IMR-90 (cell line): ENCODE data around the gene MRPS16. TPM values are rescaled to one million over a fixed set of nuclear protein-coding genes. Genes with fewer than 3 reads are reported as not detected.

Experiments used
- ATAC-seq: fragments of 200-7000 bp; cut with Tn5 transposase; 2 replicates; pipeline ENCODE4 v1.9.1; 2020; ENCODE audit warnings: low read depth, mild to moderate bottlenecking, moderate library complexity
- BruUV-seq: library from RNA; stranded (reverse); fragments of 400-500 nt; replicated peaks from 2 replicates; lab custom pipeline; 2021; lab: Mats Ljungman, UMichigan
- CTCF ChIA-PET: fragments of 300-600 bp; formaldehyde crosslinking; extraction: SDS; loops from one replicate; lab custom pipeline; 2021; ENCODE audit warnings: antibody characterized with exemption; lab: Yijun Ruan, JAX
- POLR2A ChIA-PET: fragments of 300-600 bp; sonication (Branson Sonifier 250); formaldehyde crosslinking; loops from one replicate; lab custom pipeline; 2022; ENCODE audit warnings: antibody characterized with exemption; ENCODE audit not compliant: unreplicated experiment; lab: Charles Lee
- DNase-seq: peaks from one replicate; pipeline ENCODE4 v3.0.0; 2013
- H2AFZ ChIP-seq: replicated peaks from 2 replicates; pipeline ENCODE3; 2013; ENCODE audit warnings: low read length, mild to moderate bottlenecking; ENCODE audit not compliant: poor library complexity
- H2AK5ac ChIP-seq: 2 replicates; pipeline ENCODE4 v1.6.1; 2013; ENCODE audit warnings: low read depth, low read length, inconsistent platforms
- H2AK9ac ChIP-seq: replicated peaks from 2 replicates; pipeline ENCODE3; 2013; ENCODE audit warnings: mild to moderate bottlenecking, low read depth, low read length, moderate library complexity; ENCODE audit not compliant: poor library complexity
- H2BK120ac ChIP-seq: 2 replicates; pipeline ENCODE4 v1.6.1; 2013; ENCODE audit warnings: low read depth, low read length, inconsistent platforms
- H2BK15ac ChIP-seq: 3 replicates; pipeline ENCODE4 v1.6.1; 2013; ENCODE audit warnings: low read depth, low read length, inconsistent platforms
- H2BK20ac ChIP-seq: 2 replicates; pipeline ENCODE4 v1.6.1; 2013; ENCODE audit warnings: low read depth, mild to moderate bottlenecking, inconsistent platforms, low read length, moderate library complexity
- H2BK5ac ChIP-seq: 2 replicates; pipeline ENCODE4 v1.6.1; 2013; ENCODE audit warnings: mild to moderate bottlenecking, low read depth, low read length, inconsistent platforms; ENCODE audit not compliant: poor library complexity, severe bottlenecking
- H3K14ac ChIP-seq: replicated peaks from 2 replicates; pipeline ENCODE4 v1.6.1; 2013; ENCODE audit warnings: low read depth, low read length, inconsistent platforms
- H3K18ac ChIP-seq: 2 replicates; pipeline ENCODE4 v1.6.1; 2013; ENCODE audit warnings: low read depth, low read length, control low read depth
- H3K23ac ChIP-seq: 2 replicates; pipeline ENCODE4 v1.6.1; 2013; ENCODE audit warnings: low read depth, low read length, inconsistent platforms
- H3K27ac ChIP-seq: 2 replicates; pipeline ENCODE4 v1.5.1; 2013; ENCODE audit warnings: mild to moderate bottlenecking, control low read depth, low read length; ENCODE audit not compliant: insufficient read depth
- H3K27me3 ChIP-seq: 2 replicates; pipeline ENCODE4 v1.6.1; 2013; ENCODE audit warnings: low read length; ENCODE audit not compliant: control insufficient read depth, insufficient read depth
- H3K36me3 ChIP-seq: 2 replicates; pipeline ENCODE4 v1.6.1; 2013; ENCODE audit warnings: low read length, mixed read lengths; ENCODE audit not compliant: control insufficient read depth, insufficient read depth
- H3K4ac ChIP-seq: 2 replicates; pipeline ENCODE4 v1.6.1; 2013; ENCODE audit warnings: low read depth, low read length, inconsistent platforms
- H3K4me1 ChIP-seq: 2 replicates; pipeline ENCODE4 v1.6.1; 2013; ENCODE audit warnings: low read length, mixed read lengths; ENCODE audit not compliant: control insufficient read depth, insufficient read depth
- H3K4me2 ChIP-seq: 2 replicates; pipeline ENCODE4 v1.6.1; 2013; ENCODE audit warnings: low read depth, mild to moderate bottlenecking, control low read depth, low read length, moderate library complexity
- H3K4me3 ChIP-seq: 2 replicates; pipeline ENCODE4 v1.5.1; 2013; ENCODE audit warnings: low read depth, mild to moderate bottlenecking, control low read depth, low read length, moderate library complexity; ENCODE audit not compliant: insufficient read depth
- H3K56ac ChIP-seq: 2 replicates; pipeline ENCODE4 v1.6.1; 2013; ENCODE audit warnings: low read length, inconsistent platforms; ENCODE audit not compliant: insufficient read depth; ENCODE audit errors: extremely low read depth
- H3K79me1 ChIP-seq, 2 experiments: 2 replicates each; pipeline ENCODE4 v1.6.1; 2013; ENCODE audit warnings: low read length in 2 of 2, inconsistent platforms in 1 of 2, low read depth in 1 of 2
- H3K9ac ChIP-seq: 2 replicates; pipeline ENCODE4 v1.6.1; 2013; ENCODE audit warnings: low read depth, low read length, control low read depth
- H3K9me1 ChIP-seq: 2 replicates; pipeline ENCODE4 v1.6.1; 2013; ENCODE audit warnings: low read length, inconsistent platforms; ENCODE audit not compliant: insufficient read depth
- H3K9me3 ChIP-seq: 2 replicates; pipeline ENCODE4 v1.6.1; 2013; ENCODE audit warnings: low read length; ENCODE audit not compliant: control insufficient read depth, insufficient read depth
- H4K20me1 ChIP-seq: 2 replicates; pipeline ENCODE4 v1.6.1; 2013; ENCODE audit warnings: low read length, inconsistent platforms; ENCODE audit not compliant: insufficient read depth
- H4K5ac ChIP-seq: 2 replicates; pipeline ENCODE4 v1.6.1; 2013; ENCODE audit warnings: mild to moderate bottlenecking, low read depth, low read length, control low read depth
- H4K8ac ChIP-seq, 2 experiments: 2 replicates each; pipeline ENCODE4 v1.6.1; 2013; ENCODE audit warnings: low read depth in 2 of 2, low read length in 2 of 2, control low read depth in 1 of 2, inconsistent platforms in 1 of 2
- H4K91ac ChIP-seq: 2 replicates; pipeline ENCODE4 v1.6.1; 2013; ENCODE audit warnings: low read depth, low read length, inconsistent platforms; ENCODE audit not compliant: insufficient read depth
- CEBPB ChIP-seq: IDR thresholded peaks from 2 replicates; pipeline ENCODE4 v1.6.1; 2012; ENCODE audit warnings: low read depth, low read length, improper control_type of control experiment
- CHD1 ChIP-seq: IDR thresholded peaks from 2 replicates; pipeline ENCODE4 v1.6.1; 2012; ENCODE audit warnings: low read depth, low read length, improper control_type of control experiment
- ELK1 ChIP-seq: fragments of 150-350 bp; IDR thresholded peaks from 2 replicates; pipeline ENCODE4 v1.6.1; 2016; ENCODE audit warnings: low read depth, mild to moderate bottlenecking, low read length, moderate library complexity, borderline replicate concordance
- MAZ ChIP-seq: IDR thresholded peaks from 2 replicates; pipeline ENCODE4 v1.6.1; 2012; ENCODE audit warnings: low read depth, mild to moderate bottlenecking, low read length, improper control_type of control experiment, moderate library complexity, borderline replicate concordance
- MXI1 ChIP-seq: IDR thresholded peaks from 2 replicates; pipeline ENCODE4 v1.6.1; 2012; ENCODE audit warnings: low read depth, mild to moderate bottlenecking, low read length, moderate library complexity, borderline replicate concordance
- NFE2L2 ChIP-seq: fragments of 150-350 bp; IDR thresholded peaks from 2 replicates; pipeline ENCODE4 v1.6.1; 2016; ENCODE audit warnings: low read depth, mild to moderate bottlenecking, low read length
- POLR2A ChIP-seq: IDR thresholded peaks from 2 replicates; pipeline ENCODE4 v1.6.1; 2012; ENCODE audit warnings: mild to moderate bottlenecking, low read depth, low read length
- WGBS, 2 experiments: methylation state at CpG; one replicate each; pipeline versions ENCODE4 v1.1.5 to v1.1.7; 2013; ENCODE audit warnings: missing lambda C conversion rate in 2 of 2; ENCODE audit not compliant: insufficient read length in 1 of 2; ENCODE audit errors: extremely low coverage in 2 of 2; 5-methylcytosine and 5-hydroxymethylcytosine counted together
- dilution Hi-C: fragments of 300-500 bp; cut with HindIII; formaldehyde crosslinking; loops from one replicate; pipeline ENCODE4 v1.14.3; 2018; ENCODE audit warnings: low sequenced_read_pairs; ENCODE audit not compliant: unreplicated experiment
- in situ Hi-C: fragments of 300-500 bp; cut with MboI; formaldehyde crosslinking; loops from 3 replicates; pipeline ENCODE4 v1.14.3; 2019; ENCODE audit warnings: low sequenced_read_pairs, inconsistent platforms, mixed read lengths
- intact Hi-C: fragments of 100-400 bp; cut with micrococcal nuclease; formaldehyde crosslinking; loops from 2 replicates; pipeline ENCODE4 v1.10.0; 2022
- polyA plus RNA-seq, 3 experiments: library from polyadenylated mRNA; depleted of rRNA; stranded (reverse); fragments of >200 nt; gene quantifications; 2 replicates each; pipeline ENCODE4 v1.2.3, GENCODE V29; 2012; ENCODE audit warnings: low replicate concordance in 1 of 3
- total RNA-seq: library from RNA; depleted of rRNA; stranded (reverse); fragments of >200 nt; gene quantifications from 2 replicates; pipeline ENCODE4 v1.2.3, GENCODE V29; 2012

MRPS16 gene
- total and polyA plus RNA-seq, 2 of the 4 experiments (the other 2 are of a cell fraction) = 45.3 to 62.4 TPM

- WGBS, 2 experiments = no CpG with 5 or more reads among the region's 1 CpG
- no peak overlapping the region for H3K4ac ChIP-seq
- no peak overlapping the region for H3K56ac ChIP-seq
- DNase-seq = no peak
- ATAC-seq = no peak
- intact Hi-C loops = no loop called here
- H4K20me1 ChIP-seq = no peaks in the 10 kb centered on the region
- CTCF ChIA-PET = no interaction called here
- no peak overlapping the region for H4K8ac ChIP-seq
- POLR2A ChIA-PET = no interaction called here
- H3K36me3 ChIP-seq = no peaks in the 10 kb centered on the region
- H2BK15ac ChIP-seq = no peak overlapping the region
- no peak overlapping the region for H2AK9ac ChIP-seq
- no peak overlapping the region for H4K5ac ChIP-seq
- H2BK120ac ChIP-seq = no peak overlapping the region
- no peak overlapping the region for H3K14ac ChIP-seq
- H3K9me3 ChIP-seq = no peaks in the 10 kb centered on the region
- H2BK20ac ChIP-seq = no peak overlapping the region
- H3K9me1 ChIP-seq = no peaks in the 10 kb centered on the region
- no peak overlapping the region for H3K27ac ChIP-seq
- H3K79me1 ChIP-seq = no peaks in the 10 kb centered on the region
- no peak overlapping the region for H3K18ac ChIP-seq
- TF ChIP-seq MAZ = no peak
- no peak for TF ChIP-seq ELK1
- no peak for TF ChIP-seq CEBPB
- TF ChIP-seq POLR2A = no peak
- no peak for TF ChIP-seq MXI1
- TF ChIP-seq NFE2L2 = no peak
- TF ChIP-seq CHD1 = no peak
- H4K91ac ChIP-seq = no peak overlapping the region
- peaks cover 5% of the 10 kb centered on the region; the same call in 1 of the 2 replicates for H3K27me3 ChIP-seq
- dilution Hi-C loops = no loop called here
- in situ Hi-C loops = no loop called here
- no peak overlapping the region for H3K4me3 ChIP-seq
- H3K4me1 ChIP-seq = no peaks in the 10 kb centered on the region
- no peak overlapping the region for H3K9ac ChIP-seq
- no TSS peak for BruUV-seq
- no peak overlapping the region for H2BK5ac ChIP-seq
- no peak overlapping the region for H2AFZ ChIP-seq
- no peak overlapping the region for H3K4me2 ChIP-seq
- H3K23ac ChIP-seq = no peak overlapping the region
- H2AK5ac ChIP-seq = no peak overlapping the region
Measured at GRCh38 chr10:73287441-73287840, 35.0 kb upstream of the MRPS16 start.
